ENCODE measurements around the gene TTC28.

GRCh38 chr22:28703436-28703835 lies 23.8 kb upstream of the TTC28 start:
- TF ChIP-seq POLR2A (IDR thresholded peaks at IDR 0.05) (no peak), CTCF (IDR thresholded peaks at IDR 0.05) (no peak)

Measured in uterus (tissue), 2 donors.